Ectodermal cell (in vitro differentiated cells): ENCODE results near the gene LTBP1.
"Not testable (repeated sequence)": the region's sequence is repeated elsewhere in the genome, so short reads cannot be mapped to it uniquely, and the experiment has no call there.

Experiments used
- H3K27ac ChIP-seq: 2 replicates; pipeline ENCODE4 v1.7.0; 2013; ENCODE audit warnings: mild to moderate bottlenecking, low read depth, low read length; ENCODE audit not compliant: insufficient read depth, poor library complexity, severe bottlenecking
- H3K27me3 ChIP-seq: 2 replicates; pipeline ENCODE4 v1.7.0; 2013; ENCODE audit warnings: mild to moderate bottlenecking, low read length; ENCODE audit not compliant: insufficient read depth, control insufficient read depth, poor library complexity, severe bottlenecking
- H3K36me3 ChIP-seq: one replicate; pipeline ENCODE4 v1.7.0; 2013; ENCODE audit warnings: low read length; ENCODE audit not compliant: control insufficient read depth, insufficient read depth
- H3K4me1 ChIP-seq: one replicate; pipeline ENCODE4 v1.7.0; 2013; ENCODE audit warnings: low read length; ENCODE audit not compliant: control insufficient read depth, insufficient read depth
- H3K4me3 ChIP-seq: 2 replicates; pipeline ENCODE4 v1.7.0; 2013; ENCODE audit warnings: low read depth, low read length, control low read depth; ENCODE audit not compliant: insufficient read depth
- H3K9me3 ChIP-seq: 2 replicates; pipeline ENCODE4 v1.7.0; 2013; ENCODE audit warnings: mild to moderate bottlenecking, low read length, moderate library complexity; ENCODE audit not compliant: control insufficient read depth
- WGBS, 2 experiments: methylation state at CpG; one replicate each; pipeline ENCODE4 v1.1.7; 2013; ENCODE audit warnings: missing lambda C conversion rate in 2 of 2; 5-methylcytosine and 5-hydroxymethylcytosine counted together

LTBP1 gene

GRCh38 chr2:33442052-33442451 lies 495.3 kb downstream of the LTBP1 start:
- H3K9me3 ChIP-seq, H3K27ac ChIP-seq, H3K4me3 ChIP-seq, H3K27me3 ChIP-seq, H3K4me1 ChIP-seq, H3K36me3 ChIP-seq: not testable (repeated sequence)
- 90 to 95% methylated on average over 9 of the region's 9 CpGs for WGBS, 2 experiments

GRCh38 chr2:33442528-33443079 lies 495.9 kb downstream of the LTBP1 start:
- H3K9me3 ChIP-seq, result no peaks in the 10 kb centered on the region
- no peaks in the 10 kb centered on the region for H3K36me3 ChIP-seq
- no peak overlapping the region for H3K4me3 ChIP-seq
- no peaks in the 10 kb centered on the region for H3K27me3 ChIP-seq
- 88 to 92% methylated on average over 6 of the region's 6 CpGs for WGBS, 2 experiments
- H3K4me1 ChIP-seq, result no peaks in the 10 kb centered on the region
- H3K27ac ChIP-seq, result no peak overlapping the region

DNA sequence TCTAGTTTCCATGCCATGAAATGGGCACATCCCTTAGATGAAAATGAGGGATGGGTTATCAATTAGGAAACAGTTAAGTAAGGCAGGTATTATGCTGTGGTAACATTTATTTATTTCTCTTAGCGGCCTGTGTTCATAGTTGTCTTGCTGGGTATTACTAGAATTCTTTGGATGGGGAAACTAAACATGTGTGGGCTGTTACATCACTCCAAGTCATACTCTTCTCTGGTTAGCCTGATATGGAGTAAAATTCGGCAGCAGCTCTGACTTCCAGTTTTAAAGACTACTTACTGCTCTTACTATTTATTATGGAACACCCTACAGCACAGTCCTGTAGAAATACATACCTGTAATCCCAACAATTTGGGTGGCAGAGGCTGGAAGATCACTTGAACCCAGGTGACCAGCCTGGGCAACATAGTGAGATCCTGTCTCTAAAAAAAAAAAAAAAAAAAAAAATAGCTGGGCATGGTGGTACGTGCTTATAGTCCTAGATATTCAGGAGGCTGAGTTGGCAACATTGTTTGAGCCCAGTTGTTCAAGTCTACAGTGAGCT lies 496.6 kb downstream of the LTBP1 start:
- WGBS, 2 experiments, result 91 to 98% methylated on average over 3 of the region's 3 CpGs
- H3K27ac ChIP-seq, result no peak overlapping the region
- H3K4me1 ChIP-seq, result no peaks in the 10 kb centered on the region

DNA sequence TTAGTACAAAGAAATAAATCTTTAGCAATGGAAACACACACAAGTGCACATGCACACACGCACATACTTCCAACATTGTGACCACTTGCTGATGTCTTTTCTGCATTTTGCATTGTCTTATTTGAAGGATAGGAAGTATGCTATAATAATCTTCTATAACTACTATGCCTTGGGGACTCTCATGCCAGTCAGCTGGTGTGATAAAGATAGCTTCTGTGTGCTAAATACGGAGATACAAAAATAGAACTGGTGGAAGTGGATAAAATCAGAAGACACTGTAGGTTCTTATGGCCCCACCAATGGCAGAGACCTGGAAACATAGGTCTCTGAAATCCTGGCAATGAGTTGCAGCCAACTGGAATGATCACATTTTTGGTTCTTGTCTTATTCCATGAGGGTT lies 498.2 kb downstream of the LTBP1 start:
- no peaks in the 10 kb centered on the region for H3K4me1 ChIP-seq
- H3K9me3 ChIP-seq, result no peaks in the 10 kb centered on the region
- no peaks in the 10 kb centered on the region for H3K36me3 ChIP-seq
- H3K27me3 ChIP-seq, result no peaks in the 10 kb centered on the region
- no peak overlapping the region for H3K27ac ChIP-seq
- no peak overlapping the region for H3K4me3 ChIP-seq
- WGBS, 2 experiments, result 91% methylated on average over 2 of the region's 2 CpGs

More for the DNA sequence above, 496.6 kb downstream of the LTBP1 start:
- Histone ChIP-seq H3K4me3 (no peak overlapping the region), H3K27me3 (no peaks in the 10 kb centered on the region), H3K9me3 (no peaks in the 10 kb centered on the region), H3K36me3 (no peaks in the 10 kb centered on the region)

DNA sequence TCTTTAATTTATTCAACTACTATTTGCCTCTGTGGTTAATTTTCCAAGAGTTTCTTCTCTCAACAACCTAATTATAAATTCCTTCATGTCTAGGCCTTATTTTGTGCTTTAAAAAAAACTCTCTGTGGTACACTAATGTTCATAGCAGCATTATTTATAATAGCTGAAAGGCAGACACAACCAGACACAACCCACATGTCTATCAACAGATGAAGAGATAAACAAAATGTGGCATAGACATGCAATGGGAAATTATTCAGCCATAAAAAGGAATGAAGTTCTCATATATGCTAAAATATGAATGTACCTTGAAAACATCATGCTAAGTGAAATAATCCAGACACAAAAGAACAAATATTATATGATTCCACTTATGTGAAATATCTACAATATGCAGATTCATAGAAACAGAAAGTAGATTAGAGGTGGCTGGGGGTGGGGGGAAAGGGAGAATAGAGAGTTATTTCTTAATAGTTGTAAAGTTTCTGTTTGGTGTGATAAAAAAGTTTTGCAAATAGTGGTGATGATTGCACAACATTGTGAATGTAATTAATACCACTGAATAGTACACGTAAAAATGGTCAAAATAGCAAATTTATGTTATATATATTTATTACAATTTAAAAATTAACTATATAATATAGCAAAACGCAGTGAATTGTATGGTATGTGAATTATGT lies 501.6 kb downstream of the LTBP1 start:
- no peaks in the 10 kb centered on the region for H3K4me1 ChIP-seq
- H3K27me3 ChIP-seq, result no peaks in the 10 kb centered on the region
- H3K4me3 ChIP-seq, result no peak overlapping the region
- H3K27ac ChIP-seq, result no peak overlapping the region
- no peaks in the 10 kb centered on the region for H3K9me3 ChIP-seq
- H3K36me3 ChIP-seq, result no peaks in the 10 kb centered on the region
- WGBS, 2 experiments, result no CpG with 5 or more reads among the region's 2 CpGs
